WTC11 (cell line): Measurements from ENCODE around the gene TPSAB1. TPM values are rescaled to one million over a fixed set of nuclear protein-coding genes. Genes with fewer than 3 reads are reported as not detected.

Source experiments
- ATAC-seq: fragments of 200-7000 bp; cut with Tn5 transposase; 2 replicates; pipeline ENCODE4 v1.10.0; 2021; ENCODE audit warnings: mild to moderate bottlenecking, moderate library complexity
- CTCF ChIA-PET: fragments of 300-600 bp; sonication (Branson Sonifier 250); formaldehyde crosslinking; loops from one replicate; lab custom pipeline; 2021; ENCODE audit warnings: antibody characterized with exemption; lab: Charles Lee
- POLR2A ChIA-PET: fragments of 350-600 bp; sonication (Branson Sonifier 250); formaldehyde crosslinking; loops from one replicate; lab custom pipeline; 2021; ENCODE audit warnings: antibody characterized with exemption; lab: Charles Lee
- DNase-seq: peaks from one replicate; pipeline ENCODE4 v3.0.0; 2021; ENCODE audit warnings: low spot score
- H3K27ac Mint-ChIP-seq: 2 replicates; pipeline ENCODE4 v1.8.0; 2021; ENCODE audit warnings: mixed read lengths
- H3K27me3 Mint-ChIP-seq: 2 replicates; pipeline ENCODE4 v1.8.0; 2021; ENCODE audit warnings: low read depth, mild to moderate bottlenecking, moderate library complexity, mixed read lengths
- H3K36me3 Mint-ChIP-seq: 2 replicates; pipeline ENCODE4 v1.8.0; 2021; ENCODE audit warnings: mixed read lengths
- H3K4me1 Mint-ChIP-seq: 2 replicates; pipeline ENCODE4 v1.8.0; 2022; ENCODE audit warnings: mixed read lengths
- H3K4me3 Mint-ChIP-seq: 2 replicates; pipeline ENCODE4 v1.8.0; 2021; ENCODE audit warnings: mild to moderate bottlenecking, moderate library complexity, mixed read lengths
- H3K9me3 Mint-ChIP-seq: 2 replicates; pipeline ENCODE4 v1.8.0; 2021; ENCODE audit warnings: mixed read lengths
- E2F5 ChIP-seq: sonication (generic); formaldehyde crosslinking; IDR thresholded peaks from 2 replicates; pipeline ENCODE4 v1.8.1; 2022; ENCODE audit warnings: mild to moderate bottlenecking, moderate library complexity, missing genetic modification reagents
- GRHL2 ChIP-seq: fragments of 250-450 bp; sonication (Bioruptor Pico); IDR thresholded peaks from 2 replicates; pipeline ENCODE4 v1.8.0; 2022; ENCODE audit warnings: mild to moderate bottlenecking, moderate library complexity; ENCODE audit not compliant: insufficient replicate concordance, severe bottlenecking
- GTF2I ChIP-seq: fragments of 250-450 bp; sonication (Bioruptor Pico); conservative IDR thresholded peaks from 2 replicates; pipeline ENCODE4 v1.4.0; 2021; ENCODE audit warnings: mild to moderate bottlenecking
- HMGA2 ChIP-seq: fragments of 250-450 bp; sonication (Bioruptor Pico); IDR thresholded peaks from 2 replicates; pipeline ENCODE4 v1.4.0; 2021; ENCODE audit warnings: mild to moderate bottlenecking, moderate library complexity
- HMGXB4 ChIP-seq: sonication (generic); formaldehyde crosslinking; IDR thresholded peaks from 2 replicates; pipeline ENCODE4 v1.8.1; 2023; ENCODE audit warnings: mild to moderate bottlenecking, moderate library complexity, missing genetic modification reagents
- IRF2 ChIP-seq: sonication (generic); formaldehyde crosslinking; IDR thresholded peaks from 2 replicates; pipeline ENCODE4 v1.8.0; 2022; ENCODE audit warnings: low read depth, missing genetic modification reagents, borderline replicate concordance
- MYBL2 ChIP-seq: sonication (generic); formaldehyde crosslinking; IDR thresholded peaks from 2 replicates; pipeline ENCODE4 v1.8.1; 2023; ENCODE audit warnings: mild to moderate bottlenecking, moderate library complexity, missing genetic modification reagents
- NR1H2 ChIP-seq: sonication (generic); formaldehyde crosslinking; IDR thresholded peaks from 2 replicates; pipeline ENCODE4 v1.9.0; 2021; ENCODE audit warnings: mild to moderate bottlenecking, moderate library complexity, missing genetic modification reagents
- NR3C1 ChIP-seq: sonication (generic); formaldehyde crosslinking; conservative IDR thresholded peaks from 2 replicates; pipeline ENCODE4 v1.8.1; 2023; ENCODE audit warnings: low read depth, mild to moderate bottlenecking, missing genetic modification reagents
- OVOL2 ChIP-seq: fragments of 250-450 bp; sonication (Bioruptor Pico); IDR thresholded peaks from 2 replicates; pipeline ENCODE4 v1.9.0; 2021; ENCODE audit warnings: mild to moderate bottlenecking, borderline replicate concordance
- RELA ChIP-seq: sonication (generic); formaldehyde crosslinking; IDR thresholded peaks from 2 replicates; pipeline ENCODE4 v1.8.1; 2022; ENCODE audit warnings: missing genetic modification reagents, mild to moderate bottlenecking, borderline replicate concordance
- TEAD1 ChIP-seq: sonication (generic); formaldehyde crosslinking; IDR thresholded peaks from 2 replicates; pipeline ENCODE4 v1.8.0; 2022; ENCODE audit warnings: mild to moderate bottlenecking, missing genetic modification reagents
- TP53 ChIP-seq: sonication (generic); formaldehyde crosslinking; IDR thresholded peaks from 2 replicates; pipeline ENCODE4 v1.8.1; 2023; ENCODE audit warnings: mild to moderate bottlenecking, missing genetic modification reagents
- ZBTB21 ChIP-seq: sonication (generic); formaldehyde crosslinking; IDR thresholded peaks from 2 replicates; pipeline ENCODE4 v1.8.1; 2023; ENCODE audit warnings: mild to moderate bottlenecking, missing genetic modification reagents, borderline replicate concordance
- ZNF219 ChIP-seq: sonication (generic); formaldehyde crosslinking; IDR thresholded peaks from 2 replicates; pipeline ENCODE4 v1.8.0; 2023; ENCODE audit warnings: missing genetic modification reagents, mild to moderate bottlenecking, borderline replicate concordance
- ZNF263 ChIP-seq: sonication (generic); formaldehyde crosslinking; IDR thresholded peaks from 2 replicates; pipeline ENCODE4 v1.8.1; 2022; ENCODE audit warnings: low read depth, mild to moderate bottlenecking, moderate library complexity, missing genetic modification reagents
- ZNF423 ChIP-seq: fragments of 250-450 bp; sonication (Bioruptor Pico); IDR thresholded peaks from 2 replicates; pipeline ENCODE4 v2.1.2; 2022; ENCODE audit warnings: mild to moderate bottlenecking, moderate library complexity
- ZNF425 ChIP-seq: fragments of 250-450 bp; sonication (Bioruptor Pico); conservative IDR thresholded peaks from 2 replicates; pipeline ENCODE4 v1.9.0; 2021; ENCODE audit warnings: mild to moderate bottlenecking
- total RNA-seq: library from RNA; stranded (reverse); gene quantifications from 3 replicates; pipeline ENCODE4 v1.2.3, GENCODE V29; 2021

TPSAB1 gene
- total RNA-seq, 1 experiment from 2014 or later = not detected

- CTCF ChIA-PET = no interaction called here
- peaks cover 28% of the 10 kb centered on the region for H3K27me3 Mint-ChIP-seq
- H3K36me3 Mint-ChIP-seq = no peaks in the 10 kb centered on the region
- POLR2A ChIA-PET = no interaction called here
- DNase-seq (no peak), ATAC-seq (no peak)
- no peak for TF ChIP-seq NR1H2 (CRISPR knock-in tag)
- TF ChIP-seq NR3C1 (CRISPR knock-in tag) = no peak
- no peak for TF ChIP-seq ZNF423
- no peak for TF ChIP-seq OVOL2 (CRISPR knock-in tag)
- TF ChIP-seq TEAD1 (CRISPR knock-in tag) = no peak
- no peak for TF ChIP-seq IRF2 (CRISPR knock-in tag)
- no peak for TF ChIP-seq ZNF219
- no peak for TF ChIP-seq HMGXB4 (CRISPR knock-in tag)
- TF ChIP-seq TP53 (CRISPR knock-in tag) = no peak
- TF ChIP-seq ZBTB21 (CRISPR knock-in tag) = no peak
- no peak for TF ChIP-seq MYBL2 (CRISPR knock-in tag)
- TF ChIP-seq E2F5 = no peak
- TF ChIP-seq HMGA2 = no peak
- TF ChIP-seq ZNF425 (CRISPR knock-in tag) = no peak
- no peak overlapping the region for H3K4me3 Mint-ChIP-seq
- peaks cover 5% of the 10 kb centered on the region for H3K4me1 Mint-ChIP-seq
- no peak overlapping the region for H3K27ac Mint-ChIP-seq
- no peaks in the 10 kb centered on the region for H3K9me3 Mint-ChIP-seq
Measured at GRCh38 chr16:1258225-1258600, 17.7 kb downstream of the TPSAB1 start.

- no peak for ATAC-seq
- CTCF ChIA-PET = interaction anchor here (0.7 kb wide), 1 partner anchor 156 kb away, joined by 3 read pairs; no protein-coding TSS in a partner anchor
Measured at GRCh38 chr16:1258906-1259759, 18.6 kb downstream of the TPSAB1 start.

GRCh38 chr16:1259760-1260068 is 19.2 kb downstream of the TPSAB1 start:
- POLR2A ChIA-PET = no interaction called here
- ATAC-seq (no peak), DNase-seq (no peak)
- Mint-ChIP-seq H3K27me3 (peaks cover 28% of the 10 kb centered on the region), H3K27ac (no peak overlapping the region), H3K9me3 (peaks cover 7% of the 10 kb centered on the region), H3K4me3 (no peak overlapping the region), H3K4me1 (peaks cover 5% of the 10 kb centered on the region), H3K36me3 (peaks cover 6% of the 10 kb centered on the region; the same call in 1 of the 2 replicates)
- CTCF ChIA-PET = no interaction called here
- TF ChIP-seq ZBTB21 (CRISPR knock-in tag) (no peak), GRHL2 (CRISPR knock-in tag) (no peak), RELA (CRISPR knock-in tag) (no peak), GTF2I (CRISPR knock-in tag) (no peak)

More at GRCh38 chr16:1258906-1259759, 18.6 kb downstream of the TPSAB1 start:
- H3K9me3 Mint-ChIP-seq = peaks cover 1% of the 10 kb centered on the region
- no peak for TF ChIP-seq TEAD1 (CRISPR knock-in tag)
- TF ChIP-seq ZNF263 (CRISPR knock-in tag) = no peak
- peaks cover 28% of the 10 kb centered on the region for H3K27me3 Mint-ChIP-seq
- no peak for DNase-seq
- no peaks in the 10 kb centered on the region; the same call in 1 of the 2 replicates for H3K36me3 Mint-ChIP-seq
- POLR2A ChIA-PET = no interaction called here
- H3K4me1 Mint-ChIP-seq = peaks cover 5% of the 10 kb centered on the region
- peak overlapping the region; percentile 56 for H3K4me3 Mint-ChIP-seq
- no peak overlapping the region for H3K27ac Mint-ChIP-seq
